Stimulated activated naive CD4-positive, alpha-beta T cell treated with Interleukin-2 at 50 U/mL for 16 hours (primary cell): ENCODE results near the gene SCN3B.
A peak's percentile ranks its signal among the peaks of the same experiment; 100 is the strongest.

Experiments
- DNase-seq: peaks from one replicate; lab custom pipeline; 2025; lab: John Stamatoyannopoulos, UW

The SCN3B gene

GRCh38 chr11:123597859-123598258 is 56.6 kb downstream of the SCN3B start:
- DNase-seq = no peak

DNA sequence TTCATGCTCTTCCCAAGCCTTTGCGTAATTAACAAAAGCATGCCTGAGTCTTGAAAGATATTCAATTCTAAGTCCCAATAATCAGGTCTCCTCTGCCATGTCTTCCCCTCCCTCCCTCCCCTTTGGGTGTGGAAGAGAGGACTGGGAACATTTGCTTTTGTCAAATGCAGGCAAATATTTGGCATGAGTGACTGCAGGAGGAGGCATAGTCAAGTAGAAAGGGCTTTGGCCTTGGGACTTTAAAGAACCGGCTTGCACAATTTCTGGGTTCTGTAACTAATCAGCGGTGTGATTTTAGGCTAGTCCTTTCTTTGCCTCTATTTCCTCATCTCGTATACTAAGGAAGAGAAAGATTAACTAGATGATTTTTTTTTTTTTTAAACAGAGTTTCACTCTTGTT is 59.5 kb downstream of the SCN3B start:
- no peak for DNase-seq

DNA sequence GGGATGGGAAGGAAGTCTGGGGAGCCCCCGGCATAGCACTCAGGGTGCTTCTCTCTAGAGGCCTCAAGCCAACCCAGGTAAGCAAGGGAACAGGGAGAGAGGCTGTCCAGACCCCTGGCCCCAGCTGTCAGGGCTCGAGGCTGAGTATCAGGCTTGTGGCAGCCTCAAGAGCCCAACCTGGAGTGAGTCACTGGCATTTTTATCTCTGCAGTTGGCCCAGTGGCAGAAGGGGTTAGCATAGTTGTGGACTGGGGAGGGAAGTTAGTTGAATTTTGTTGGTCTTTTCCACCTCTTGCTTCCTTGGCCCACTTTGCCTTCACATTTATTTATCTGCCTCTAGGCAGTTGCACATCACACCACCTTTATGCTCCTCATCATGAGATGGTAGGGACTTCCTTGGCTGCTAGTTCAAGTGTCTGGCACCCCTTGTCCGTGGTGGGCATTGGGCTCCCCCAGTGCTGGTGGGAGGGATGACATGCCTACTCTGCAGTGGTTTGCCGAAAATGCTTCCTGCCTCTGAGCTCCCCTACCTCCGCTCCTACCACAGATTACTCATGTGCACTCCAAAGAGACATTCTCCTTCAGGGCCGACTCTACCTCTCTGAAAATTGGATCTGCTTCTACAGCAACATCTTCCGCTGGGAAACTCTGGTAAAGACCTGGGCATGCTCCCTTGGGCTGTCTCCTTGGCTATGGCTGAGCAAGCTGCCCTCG is 60.1 kb downstream of the SCN3B start:
- DNase-seq = no peak

DNA sequence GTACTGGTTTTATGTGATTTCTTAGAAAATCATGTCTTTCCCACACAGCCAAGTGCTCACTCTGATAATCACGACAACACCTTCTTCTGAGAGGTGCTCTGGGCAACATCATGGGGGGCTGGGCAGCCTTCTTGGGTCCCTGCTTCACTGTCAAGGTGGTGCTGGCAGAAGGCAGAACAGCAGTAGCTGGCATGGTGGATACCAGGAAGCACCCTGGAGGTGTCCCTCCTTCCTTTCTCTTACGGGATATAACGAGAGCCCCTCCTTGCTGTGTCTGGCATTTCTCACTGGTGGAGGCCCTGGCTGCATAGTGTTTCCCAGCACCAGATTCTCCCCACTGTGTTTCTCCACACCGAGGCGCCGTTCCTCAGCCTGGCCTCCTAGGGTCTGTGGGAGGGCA is 60.9 kb downstream of the SCN3B start:
- no peak for DNase-seq

DNA sequence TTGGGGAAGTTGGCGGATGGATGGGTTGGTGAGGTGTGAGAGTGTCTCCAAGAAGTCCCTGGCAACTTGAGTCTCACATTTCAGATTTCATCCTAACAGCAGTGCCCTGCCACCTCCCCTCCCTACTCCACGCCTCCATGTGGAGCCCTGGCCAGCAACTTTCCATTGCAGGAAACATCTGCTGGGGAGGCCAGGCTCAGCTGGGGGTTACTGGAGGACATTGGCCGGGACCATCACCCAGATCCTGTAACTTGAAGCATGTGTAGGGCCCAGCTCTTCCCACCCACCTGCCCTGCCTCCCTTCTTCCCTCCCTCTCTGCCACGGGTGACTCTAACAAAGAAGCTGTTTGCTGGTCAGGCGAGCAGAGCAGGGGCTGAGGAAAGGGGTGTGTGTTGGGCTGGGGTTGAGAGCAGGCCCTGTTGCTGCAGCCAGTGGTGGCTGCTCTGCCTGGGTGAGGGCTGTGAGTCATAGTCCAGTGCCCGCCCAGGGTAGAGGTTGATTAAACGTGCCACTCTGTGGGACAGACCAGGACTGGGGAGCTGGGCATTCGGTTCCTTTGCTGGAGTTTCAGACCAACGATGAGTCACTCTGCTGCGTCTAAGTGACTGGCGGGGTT is 64.0 kb downstream of the SCN3B start:
- DNase-seq = no peak

DNA sequence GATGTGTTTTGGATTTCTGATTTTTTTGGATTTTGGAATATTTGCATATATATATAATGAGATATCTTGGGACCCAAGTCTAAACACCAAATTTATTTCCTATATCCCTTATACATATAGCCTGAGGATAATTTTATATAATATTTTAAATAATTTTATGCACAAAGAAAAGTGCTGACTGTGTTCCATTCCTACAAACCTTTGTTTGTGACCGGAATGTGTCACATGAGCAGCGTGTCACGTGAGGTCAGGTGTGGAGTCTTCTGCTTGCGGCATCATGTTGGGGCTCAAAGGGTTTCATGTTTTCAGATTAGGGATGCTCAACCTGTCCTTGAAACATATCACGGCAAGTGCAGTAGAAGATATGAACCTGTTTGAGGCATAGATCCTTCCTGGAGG is 65.6 kb downstream of the SCN3B start:
- no peak for DNase-seq

DNA sequence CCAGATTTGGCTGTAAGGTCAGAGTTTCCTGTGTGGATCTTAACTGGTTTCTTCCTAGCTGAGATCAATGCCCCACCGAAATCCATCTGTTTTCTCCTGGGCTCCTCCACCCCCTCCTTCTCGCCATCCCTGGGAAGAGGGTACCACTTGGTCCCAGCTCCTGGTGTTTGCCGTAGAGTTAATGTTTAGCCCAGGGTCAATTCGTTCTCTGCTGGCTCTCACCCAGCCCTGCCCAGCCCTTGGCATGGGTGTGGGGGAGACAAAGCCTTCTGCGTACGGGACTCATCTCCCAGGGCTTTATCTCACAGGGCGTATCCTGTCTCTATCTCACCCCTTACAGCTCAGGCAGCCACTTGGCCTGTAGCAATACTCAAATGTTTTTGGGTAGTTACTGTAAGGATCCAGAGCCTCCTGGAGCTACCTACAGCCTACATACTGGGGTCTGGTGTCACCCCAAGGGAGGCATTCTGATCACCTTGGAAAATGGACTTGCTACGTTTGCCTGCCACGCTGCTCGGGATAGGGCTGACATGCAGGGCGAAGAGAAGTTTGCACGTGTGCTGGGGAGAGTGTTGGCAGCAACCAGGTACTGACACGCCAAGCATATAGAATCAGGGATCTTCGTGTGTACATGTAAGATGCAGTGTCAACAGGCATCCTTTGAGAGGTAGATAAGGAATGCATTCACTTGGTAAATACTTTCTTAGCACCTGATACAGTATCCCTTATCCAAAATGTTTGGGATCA is 66.1 kb downstream of the SCN3B start:
- no peak for DNase-seq

GRCh38 chr11:123587559-123587958 is 66.9 kb downstream of the SCN3B start:
- DNase-seq = no peak

DNA sequence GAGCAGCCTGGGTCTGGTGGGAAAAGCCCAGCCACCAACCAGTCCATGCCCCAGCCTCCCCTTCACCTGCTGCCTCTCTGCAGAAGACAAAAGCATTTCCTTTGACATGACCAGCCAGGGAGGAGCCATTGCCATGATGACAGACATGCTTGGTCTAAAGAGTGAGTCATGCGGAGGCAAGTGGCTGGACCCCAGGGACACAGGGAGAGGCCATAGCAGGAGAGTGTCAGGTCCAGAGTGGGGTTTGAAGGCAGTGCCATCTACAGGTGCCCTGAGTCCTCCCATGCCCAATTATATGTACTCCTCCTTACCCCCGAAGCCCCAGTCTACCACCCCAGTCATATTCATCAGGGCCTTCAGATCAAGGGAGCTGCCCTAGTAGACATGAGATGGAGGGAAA is 67.4 kb downstream of the SCN3B start:
- no peak for DNase-seq

GRCh38 chr11:123586568-123586967 is 67.9 kb downstream of the SCN3B start:
- no peak for DNase-seq

DNA sequence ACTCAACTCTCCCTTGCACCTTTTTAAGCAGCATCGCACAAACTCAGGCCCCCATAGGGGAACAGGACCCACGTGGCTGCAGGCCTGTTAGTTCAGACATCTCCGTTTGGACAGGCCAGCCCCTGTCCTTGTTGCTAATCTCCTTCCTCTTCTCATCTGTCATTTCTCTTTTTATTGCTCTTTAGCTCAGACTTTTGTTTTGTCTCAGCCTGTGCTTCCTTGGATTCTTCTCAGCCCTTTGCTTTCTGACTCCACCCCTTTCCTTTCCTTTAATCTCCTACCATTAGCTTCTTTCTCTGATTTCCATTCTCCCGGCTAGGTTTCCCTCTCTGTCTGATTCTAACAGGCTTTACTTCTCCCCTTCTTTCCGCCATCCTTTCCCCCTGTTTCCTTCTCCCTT is 68.7 kb downstream of the SCN3B start:
- DNase-seq = no peak

GRCh38 chr11:123585206-123585605 is 69.2 kb downstream of the SCN3B start:
- DNase-seq = no peak

DNA sequence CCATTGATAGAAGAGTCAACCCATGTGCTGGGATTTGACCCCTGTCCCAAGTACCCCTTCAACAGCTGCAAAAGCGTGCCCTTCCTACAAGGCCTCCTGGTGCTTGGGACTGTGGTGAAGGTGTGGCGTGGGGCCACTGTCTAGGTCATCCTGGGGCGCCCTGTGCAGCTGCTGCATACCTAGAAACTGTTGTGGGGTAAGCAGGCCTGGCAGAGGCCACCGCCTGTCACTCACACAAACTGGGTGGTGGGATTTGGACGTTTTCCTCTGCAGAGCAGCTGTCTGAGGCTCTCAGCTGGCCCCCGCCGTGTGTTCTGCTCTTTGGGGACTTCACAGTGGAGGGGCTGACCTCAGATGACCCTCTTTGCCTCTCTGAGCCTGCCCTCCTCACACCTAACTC is 69.7 kb downstream of the SCN3B start:
- DNase-seq = no peak

DNA sequence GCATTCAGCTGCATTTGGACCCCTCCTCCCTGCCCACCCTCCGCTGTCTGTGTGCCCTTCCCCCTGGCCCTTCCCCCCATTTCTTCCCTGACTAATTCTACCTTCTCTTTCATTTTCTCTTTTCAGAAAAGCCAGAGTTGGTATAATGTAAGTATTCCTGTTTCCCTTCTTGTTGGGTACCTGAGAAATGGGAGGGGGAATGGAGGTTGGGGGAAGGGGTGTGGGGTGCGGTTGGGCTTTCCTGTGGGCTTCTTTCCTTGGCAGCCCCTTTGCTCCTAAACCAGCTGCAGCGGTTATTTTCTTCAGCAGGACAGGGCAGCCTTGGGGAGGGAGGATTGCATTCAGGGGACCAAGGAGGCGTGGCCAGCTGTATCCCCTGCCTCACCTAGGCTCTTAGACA is 70.2 kb downstream of the SCN3B start:
- DNase-seq = no peak

DNA sequence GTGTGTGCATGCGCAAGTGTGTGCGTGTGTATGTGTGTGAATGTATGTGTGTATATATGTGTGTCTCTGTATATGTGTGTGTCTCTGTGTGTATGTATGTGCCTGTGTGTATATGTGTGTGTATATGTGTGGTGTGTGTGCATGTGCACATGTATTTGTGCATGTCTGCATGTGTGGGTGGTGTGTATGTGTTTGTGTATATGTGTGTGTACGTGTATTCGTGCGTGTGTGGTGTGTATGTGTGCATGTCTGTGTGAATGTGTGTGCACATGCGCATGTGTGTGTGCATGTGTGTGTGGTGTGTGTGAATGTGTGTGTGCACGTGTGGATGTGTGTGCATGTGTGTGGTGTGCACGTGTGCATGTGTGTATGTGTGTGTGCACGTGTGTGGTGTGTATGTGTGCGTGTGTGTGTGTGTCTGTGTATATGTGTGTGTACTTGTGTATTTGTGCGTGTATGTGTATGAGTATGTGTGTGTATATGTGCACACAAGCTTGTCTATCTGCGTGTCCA is 71.4 kb downstream of the SCN3B start:
- DNase-seq = no peak

DNA sequence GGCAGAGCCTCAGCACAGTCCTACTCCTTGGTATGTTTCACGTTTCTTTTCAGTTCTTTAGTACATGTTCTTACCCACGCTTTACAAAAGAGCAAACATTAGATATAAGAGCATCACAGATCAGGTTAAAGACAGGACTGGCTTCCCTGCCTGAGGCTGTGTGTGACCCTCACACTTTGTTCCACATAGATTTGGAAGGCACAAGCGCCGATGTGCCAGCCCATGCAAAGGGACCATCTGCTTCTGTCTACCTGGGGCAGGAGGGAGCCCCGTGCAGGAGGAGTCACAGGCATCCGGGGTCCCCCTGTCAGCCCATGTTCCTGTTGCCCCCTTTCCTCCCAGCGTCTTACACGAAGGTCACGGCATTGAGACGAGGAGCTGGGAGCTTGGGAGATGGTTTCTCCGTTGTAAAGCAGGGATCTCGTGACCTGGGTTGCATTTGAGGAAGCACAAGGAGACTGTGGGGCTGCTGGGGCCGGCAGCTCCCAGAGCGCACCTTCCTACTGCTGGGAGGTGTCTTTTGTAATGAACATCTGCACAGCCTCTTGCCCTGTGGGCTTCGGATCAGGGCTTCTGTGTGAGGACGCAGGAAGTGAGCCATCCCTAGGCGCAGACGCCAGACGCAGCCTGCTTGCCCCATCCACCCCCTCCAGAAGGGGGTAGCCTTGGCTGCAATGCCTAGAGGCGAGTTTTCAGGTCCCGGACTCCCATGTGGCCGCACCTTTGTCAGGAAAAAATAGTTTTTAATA is 72.6 kb downstream of the SCN3B start:
- no peak for DNase-seq

DNA sequence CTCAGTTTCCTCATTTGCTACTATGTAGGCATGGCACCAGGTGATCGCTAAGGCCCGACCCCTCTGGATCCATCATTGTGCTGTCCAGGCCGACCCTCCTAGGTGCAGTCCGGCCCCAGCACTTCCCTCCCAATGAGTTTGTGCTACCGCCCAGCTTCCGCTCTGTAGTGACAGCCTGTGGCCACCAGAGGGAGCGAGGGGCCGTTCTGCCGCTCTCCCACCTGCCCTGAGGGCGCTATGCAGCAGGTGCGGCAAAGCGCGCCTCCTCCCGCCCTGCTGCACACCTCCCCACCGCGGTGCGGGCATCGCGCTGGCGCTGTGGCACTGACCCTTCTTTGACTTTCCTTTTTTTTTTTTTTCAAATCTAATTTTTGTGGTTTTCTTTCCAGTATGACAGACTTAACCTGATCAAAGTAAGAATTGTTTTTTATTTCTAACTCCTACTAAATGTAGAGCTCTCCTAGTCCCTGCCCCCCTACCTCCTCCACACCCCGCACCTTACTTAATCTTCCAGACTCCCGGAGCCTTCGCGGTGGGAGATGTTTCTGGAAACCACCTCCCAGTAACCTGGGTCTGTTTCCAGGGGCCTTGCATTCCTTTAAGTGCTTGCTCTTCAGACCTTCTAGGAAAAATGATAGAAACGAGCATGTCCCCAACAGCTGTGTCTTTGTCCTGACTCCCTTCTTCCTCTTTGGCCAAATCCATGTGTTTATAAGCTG is 73.7 kb downstream of the SCN3B start:
- DNase-seq = peak; percentile 55

DNA sequence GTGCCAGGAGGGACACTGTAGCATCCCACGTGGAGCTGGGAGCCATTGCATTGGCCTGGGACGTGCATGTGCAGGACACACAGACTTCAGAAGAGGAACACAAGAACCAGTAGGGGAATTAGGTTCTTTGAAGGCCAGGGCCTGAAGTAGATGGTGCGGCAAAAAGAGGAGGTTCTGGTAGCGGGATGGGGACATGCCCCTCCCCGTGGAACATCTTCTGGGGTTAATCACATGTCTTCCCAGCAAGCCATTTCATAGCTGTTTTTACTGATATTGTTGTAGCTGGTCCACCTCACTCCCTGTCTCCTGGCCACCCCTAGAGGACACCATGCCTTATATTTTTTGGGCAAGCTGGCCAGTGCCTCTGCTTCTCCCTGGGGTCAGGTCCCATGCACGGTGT is 74.3 kb downstream of the SCN3B start:
- DNase-seq = no peak

- no peak for DNase-seq
Observed at GRCh38 chr11:123579482-123579812, 75.0 kb downstream of the SCN3B start.
